BJ (cell line): ENCODE results near the gene NUP160. TPM values are rescaled to one million over a fixed set of nuclear protein-coding genes. Genes with fewer than 3 reads are reported as not detected.
"Not testable (repeated sequence)": the region's sequence is repeated elsewhere in the genome, so short reads cannot be mapped to it uniquely, and the experiment has no call there.

ENCODE experiments used
- CTCF ChIA-PET: fragments of 350-600 bp; formaldehyde crosslinking; extraction: SDS; loops from one replicate; lab custom pipeline; 2021; ENCODE audit warnings: antibody characterized with exemption, inconsistent platforms; lab: Yijun Ruan, JAX
- POLR2A ChIA-PET: fragments of 300-600 bp; sonication (Branson Sonifier 250); formaldehyde crosslinking; extraction: SDS; loops from one replicate; lab custom pipeline; 2021; ENCODE audit warnings: antibody characterized with exemption; lab: Charles Lee
- DNase-seq: peaks from one replicate; pipeline ENCODE4 v3.0.0-alpha.2; 2011; ENCODE audit warnings: low read depth
- H3K27me3 ChIP-seq: 2 replicates; pipeline ENCODE4 v1.6.0; 2011; ENCODE audit warnings: low read length; ENCODE audit not compliant: control insufficient read depth, insufficient read depth
- H3K36me3 ChIP-seq: 2 replicates; pipeline ENCODE4 v1.5.1; 2011; ENCODE audit warnings: low read length; ENCODE audit not compliant: control insufficient read depth, insufficient read depth
- H3K4me3 ChIP-seq: 2 replicates; pipeline ENCODE4 v1.5.1; 2011; ENCODE audit warnings: low read depth, mild to moderate bottlenecking, control low read depth, low read length
- CTCF ChIP-seq: IDR thresholded peaks from 2 replicates; pipeline ENCODE4 v1.5.1; 2011; ENCODE audit warnings: low read depth, mild to moderate bottlenecking, control low read depth, inconsistent platforms, low read length, moderate library complexity; ENCODE audit not compliant: insufficient read depth
- polyA plus RNA-seq: library from polyadenylated mRNA; depleted of rRNA; stranded (reverse); fragments of >200 nt; gene quantifications from 2 replicates; pipeline ENCODE4 v1.2.3, GENCODE V29; 2011

Gene NUP160
- polyA plus RNA-seq, 1 experiment = 13.4 TPM

GRCh38 chr11:47867823-47868222 lies 19.7 kb upstream of the NUP160 start:
- Histone ChIP-seq H3K4me3 (no peak overlapping the region), H3K27me3 (no peaks in the 10 kb centered on the region), H3K36me3 (no peaks in the 10 kb centered on the region)
- POLR2A ChIA-PET = no interaction called here
- TF ChIP-seq CTCF = no peak
- DNase-seq = no peak
- CTCF ChIA-PET = interaction anchor here (0.8 kb wide), 1 partner anchor 15 kb away, joined by 3 read pairs; no protein-coding TSS in a partner anchor

- POLR2A ChIA-PET, H3K36me3 ChIP-seq, H3K4me3 ChIP-seq, DNase-seq, H3K27me3 ChIP-seq: not testable (repeated sequence)
- CTCF ChIA-PET = interaction anchor here (1.3 kb wide), 1 partner anchor 68 kb away, joined by 3 read pairs; no protein-coding TSS in a partner anchor
These were observed 18.7 kb upstream of the NUP160 start for GRCh38 chr11:47866892-47867291.

- no peaks in the 10 kb centered on the region for H3K27me3 ChIP-seq
- no peak overlapping the region for H3K4me3 ChIP-seq
- CTCF ChIA-PET = interaction anchor here (0.8 to 2.5 kb wide), 4 partner anchors 12 to 53 kb away, joined by 3 to 7 read pairs (median 4); no protein-coding TSS in a partner anchor
- POLR2A ChIA-PET = interaction anchor here (0.6 to 0.7 kb wide), 3 partner anchors 23 to 221 kb away, joined by 3 to 9 read pairs (median 3); no protein-coding TSS in a partner anchor
- no peaks in the 10 kb centered on the region for H3K36me3 ChIP-seq
- no peak for DNase-seq
- TF ChIP-seq CTCF = no peak
These were observed 16.8 kb upstream of the NUP160 start for GRCh38 chr11:47864901-47865300.

- Histone ChIP-seq H3K4me3 (no peak overlapping the region), H3K27me3 (no peaks in the 10 kb centered on the region), H3K36me3 (no peaks in the 10 kb centered on the region)
- no peak for TF ChIP-seq CTCF
- no peak for DNase-seq
- POLR2A ChIA-PET = no interaction called here
- CTCF ChIA-PET = interaction anchor here (0.8 to 2.5 kb wide), 4 partner anchors 9 to 26 kb away, joined by 3 to 7 read pairs (median 4); no protein-coding TSS in a partner anchor
These were observed 15.8 kb upstream of the NUP160 start for GRCh38 chr11:47863898-47864430.

GRCh38 chr11:47863189-47863897 lies 15.2 kb upstream of the NUP160 start:
- Histone ChIP-seq H3K27me3 (no peaks in the 10 kb centered on the region), H3K4me3 (no peak overlapping the region), H3K36me3 (no peaks in the 10 kb centered on the region)
- DNase-seq = peak; percentile 92
- ChIA-PET POLR2A (no interaction called here), CTCF (interaction anchor here (0.9 kb wide), 1 partner anchor 8 kb away, joined by 4 read pairs; no protein-coding TSS in a partner anchor)
- TF ChIP-seq CTCF = no peak
